HEK293T (cell line): ENCODE data around the gene COL10A1.

ENCODE experiments used
- CTCF ChIA-PET: fragments of 350-600 bp; formaldehyde crosslinking; extraction: SDS; loops from one replicate; lab custom pipeline; 2021; ENCODE audit warnings: antibody characterized with exemption, inconsistent platforms; lab: Yijun Ruan, JAX
- POLR2A ChIA-PET: fragments of 350-600 bp; formaldehyde crosslinking; extraction: SDS; loops from one replicate; lab custom pipeline; 2020; ENCODE audit warnings: antibody characterized with exemption, inconsistent platforms; lab: Yijun Ruan, JAX
- DNase-seq: peaks from one replicate; pipeline ENCODE4 v3.0.0; 2012; ENCODE audit warnings: mixed read lengths; ENCODE audit errors: extremely low spot score
- ARNT ChIP-seq: fragments of 450-650 bp; IDR thresholded peaks from 2 replicates; pipeline ENCODE4 v1.6.1; 2017; ENCODE audit warnings: mild to moderate bottlenecking
- BHLHE40 ChIP-seq: fragments of 450-650 bp; IDR thresholded peaks from 2 replicates; pipeline ENCODE4 v1.6.1; 2016; ENCODE audit warnings: mild to moderate bottlenecking, moderate library complexity, borderline replicate concordance
- CTBP1 ChIP-seq: fragments of 450-650 bp; IDR thresholded peaks from 2 replicates; pipeline ENCODE4 v1.6.1; 2016; ENCODE audit warnings: borderline replicate concordance
- ELF4 ChIP-seq: fragments of 450-650 bp; IDR thresholded peaks from 2 replicates; pipeline ENCODE4 v1.6.1; 2017; ENCODE audit warnings: antibody characterized with exemption
- FOXA1 ChIP-seq: fragments of 450-650 bp; IDR thresholded peaks from 2 replicates; pipeline ENCODE4 v1.6.1; 2016; ENCODE audit warnings: mild to moderate bottlenecking
- FOXK2 ChIP-seq: fragments of 450-650 bp; IDR thresholded peaks from 2 replicates; pipeline ENCODE4 v1.6.1; 2016; ENCODE audit warnings: mild to moderate bottlenecking
- FOXM1 ChIP-seq: fragments of 450-650 bp; IDR thresholded peaks from 2 replicates; pipeline ENCODE4 v1.6.1; 2017; ENCODE audit warnings: mild to moderate bottlenecking, borderline replicate concordance
- HDGF ChIP-seq: fragments of 450-650 bp; IDR thresholded peaks from 2 replicates; pipeline ENCODE4 v1.6.1; 2017; ENCODE audit warnings: antibody characterized with exemption, borderline replicate concordance
- L3MBTL2 ChIP-seq: fragments of 450-650 bp; conservative IDR thresholded peaks from 2 replicates; pipeline ENCODE4 v1.6.1; 2016; ENCODE audit warnings: mild to moderate bottlenecking
- LEF1 ChIP-seq: fragments of 450-650 bp; IDR thresholded peaks from 2 replicates; pipeline ENCODE4 v1.6.1; 2017; ENCODE audit warnings: mild to moderate bottlenecking, borderline replicate concordance
- NFRKB ChIP-seq: fragments of 450-650 bp; IDR thresholded peaks from 2 replicates; pipeline ENCODE4 v1.6.1; 2016; ENCODE audit warnings: mild to moderate bottlenecking, moderate library complexity
- SP1 ChIP-seq: fragments of 450-650 bp; IDR thresholded peaks from 2 replicates; pipeline ENCODE4 v1.6.1; 2017
- SUZ12 ChIP-seq: fragments of 450-650 bp; IDR thresholded peaks from 2 replicates; pipeline ENCODE4 v1.6.1; 2016; ENCODE audit warnings: mild to moderate bottlenecking
- TARDBP ChIP-seq: fragments of 450-650 bp; IDR thresholded peaks from 2 replicates; pipeline ENCODE4 v1.6.1; 2016
- ZNF384 ChIP-seq: fragments of 450-650 bp; IDR thresholded peaks from 2 replicates; pipeline ENCODE4 v1.6.1; 2016
- TF ChIP-seq, protein P1 (sequence below): fragments of 450-650 bp; IDR thresholded peaks from 2 replicates; pipeline ENCODE4 v1.6.1; 2016

The COL10A1 gene

DNA sequence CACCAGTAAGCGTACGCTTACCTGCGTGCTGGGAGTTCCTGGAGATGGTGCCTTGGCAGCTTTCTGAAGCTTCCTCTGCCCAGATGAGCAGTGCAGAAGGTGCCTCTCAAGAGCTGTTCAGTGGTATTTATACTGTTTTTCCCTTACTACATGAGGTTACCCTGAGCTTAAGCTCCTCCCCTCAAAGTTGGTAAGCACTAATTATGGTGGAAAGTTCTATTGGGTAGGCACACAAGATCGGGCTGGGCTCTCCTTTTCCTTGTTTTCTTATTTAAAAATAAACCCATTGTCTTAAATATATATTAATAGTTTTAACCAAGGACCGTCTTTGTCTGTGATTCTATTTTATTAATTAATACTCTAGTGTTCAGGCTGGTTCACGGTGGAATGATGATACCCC, at the start of gene COL10A1:
TSS of gene COL10A1 (minus strand) at position 101 of the 400 bp plus-strand sequence. CDS start 640 bp downstream, outside the sequence.
- DNase-seq, result no peak
- POLR2A ChIA-PET, result no interaction called here
- TF ChIP-seq, protein P1, sequence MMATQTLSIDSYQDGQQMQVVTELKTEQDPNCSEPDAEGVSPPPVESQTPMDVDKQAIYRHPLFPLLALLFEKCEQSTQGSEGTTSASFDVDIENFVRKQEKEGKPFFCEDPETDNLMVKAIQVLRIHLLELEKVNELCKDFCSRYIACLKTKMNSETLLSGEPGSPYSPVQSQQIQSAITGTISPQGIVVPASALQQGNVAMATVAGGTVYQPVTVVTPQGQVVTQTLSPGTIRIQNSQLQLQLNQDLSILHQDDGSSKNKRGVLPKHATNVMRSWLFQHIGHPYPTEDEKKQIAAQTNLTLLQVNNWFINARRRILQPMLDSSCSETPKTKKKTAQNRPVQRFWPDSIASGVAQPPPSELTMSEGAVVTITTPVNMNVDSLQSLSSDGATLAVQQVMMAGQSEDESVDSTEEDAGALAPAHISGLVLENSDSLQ, result no peak
- TF ChIP-seq ARNT (no peak), FOXA1 (no peak), LEF1 (no peak), BHLHE40 (no peak), FOXK2 (no peak), L3MBTL2 (no peak), HDGF (no peak), NFRKB (no peak), ZNF384 (no peak), SUZ12 (no peak), CTBP1 (no peak)
- CTCF ChIA-PET, result interaction anchor here (0.7 kb wide), 1 partner anchor 90 kb away, joined by 3 read pairs; no protein-coding TSS in a partner anchor

DNA sequence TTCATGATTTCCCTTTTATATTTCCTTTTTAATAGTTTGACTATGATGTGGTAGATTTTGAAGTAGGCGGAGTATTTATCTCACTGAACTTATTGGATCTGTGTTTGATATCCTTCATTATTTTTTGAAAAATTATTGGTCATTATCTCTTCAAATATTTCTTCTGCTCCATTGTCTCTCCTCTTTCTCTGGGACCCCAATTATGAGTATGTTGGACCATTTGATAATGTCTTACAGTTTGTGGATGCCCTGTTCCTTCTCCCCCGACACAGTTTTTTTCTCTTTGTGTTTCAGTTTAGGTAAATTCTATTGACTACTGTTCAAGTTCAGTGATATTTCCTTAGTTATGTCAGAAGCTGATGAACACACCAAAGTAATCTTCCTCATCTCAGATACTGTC, 49.4 kb upstream of the COL10A1 start:
- CTCF ChIA-PET, result no interaction called here
- no peak for DNase-seq
- POLR2A ChIA-PET, result no interaction called here
- TF ChIP-seq CTBP1 (no peak), SP1 (no peak)

DNA sequence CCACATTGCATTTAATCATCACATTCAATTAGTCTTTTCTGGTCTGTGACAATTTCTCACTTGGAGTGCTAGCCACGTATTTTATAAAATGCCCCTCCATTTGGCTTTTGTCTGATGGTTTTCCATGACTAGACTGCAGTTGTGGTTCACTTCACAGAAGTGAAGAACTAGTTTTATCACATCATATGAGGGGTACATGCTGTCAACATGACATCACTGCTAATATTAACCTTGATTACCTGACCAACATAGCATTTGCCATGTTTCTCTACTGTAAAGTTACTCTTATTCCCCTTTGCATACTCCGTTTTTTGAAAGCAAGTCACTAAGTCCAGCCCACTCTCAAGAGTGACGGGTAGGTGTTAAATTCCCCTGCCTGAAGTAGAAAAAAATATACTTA, 48.0 kb upstream of the COL10A1 start:
- TF ChIP-seq L3MBTL2, result no peak
- no peak for TF ChIP-seq FOXM1
- TF ChIP-seq CTBP1, result no peak
- no peak for TF ChIP-seq SP1
- no peak for TF ChIP-seq FOXK2
- POLR2A ChIA-PET, result no interaction called here
- CTCF ChIA-PET, result no interaction called here
- DNase-seq, result no peak

DNA sequence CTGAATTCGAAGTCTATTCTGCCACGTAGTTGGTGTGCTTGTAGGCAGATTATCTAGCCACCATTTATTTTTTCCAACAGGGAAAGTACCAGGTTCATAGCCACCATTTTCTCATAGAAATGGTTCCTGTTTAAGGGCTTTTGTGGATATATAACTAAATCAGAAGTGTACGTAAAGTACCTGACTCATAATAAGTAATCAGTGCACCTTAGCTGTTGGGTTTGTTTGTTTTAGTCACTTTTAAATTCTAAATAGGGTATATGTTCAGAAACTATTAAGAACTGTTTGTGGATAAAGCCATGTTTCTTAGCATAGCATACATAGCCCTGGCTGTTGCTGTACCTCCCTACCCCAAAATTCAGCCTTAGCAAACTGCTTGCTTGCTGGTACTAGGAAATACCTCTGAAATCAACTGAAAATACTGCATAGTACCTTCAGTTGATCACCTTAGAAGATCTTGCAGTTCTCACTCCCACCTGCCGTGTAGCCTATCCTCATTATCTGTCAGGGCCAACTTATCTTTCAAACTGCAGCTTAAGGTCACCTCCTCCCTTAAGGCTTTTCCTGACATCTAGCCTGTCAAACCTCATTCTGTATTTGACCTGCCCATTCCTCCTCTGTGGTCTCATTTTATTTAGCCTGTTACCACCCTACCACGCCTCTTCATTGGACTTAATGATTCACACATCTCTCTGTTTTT, 44.6 kb upstream of the COL10A1 start:
- ChIA-PET POLR2A (no interaction called here), CTCF (no interaction called here)
- no peak for DNase-seq
- TF ChIP-seq ZNF384 (no peak), BHLHE40 (no peak), TARDBP (no peak), LEF1 (no peak), NFRKB (no peak), CTBP1 (no peak), ELF4 (no peak), FOXK2 (no peak), FOXA1 (no peak), L3MBTL2 (no peak), ARNT (no peak), SUZ12 (no peak), FOXM1 (no peak), SP1 (no peak)
- TF ChIP-seq, protein P1, result no peak

DNA sequence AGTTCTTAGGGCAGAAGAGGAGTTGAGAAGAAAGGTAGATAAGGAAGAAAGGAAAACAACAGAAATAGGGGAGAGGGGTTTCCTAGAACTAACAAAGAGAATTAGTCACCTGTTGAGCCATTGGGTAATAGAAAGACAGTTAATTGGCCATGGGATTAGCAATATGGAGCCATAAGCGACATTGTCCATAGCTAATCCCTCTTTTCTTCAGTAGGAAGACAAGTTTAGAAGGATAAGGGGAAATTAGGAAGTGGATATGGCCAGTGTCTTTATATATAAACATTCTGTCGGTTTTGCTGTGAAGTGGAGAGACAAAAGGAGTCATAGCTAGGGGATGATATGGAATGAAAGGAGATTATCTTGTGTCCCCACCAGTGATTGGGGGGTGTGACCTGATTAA, 43.9 kb upstream of the COL10A1 start:
- ChIA-PET CTCF (no interaction called here), POLR2A (no interaction called here)
- TF ChIP-seq TARDBP (no peak), ZNF384 (no peak), ELF4 (no peak), CTBP1 (no peak), SUZ12 (no peak), L3MBTL2 (no peak), FOXM1 (no peak), NFRKB (no peak), FOXK2 (no peak)
- no peak for DNase-seq

DNA sequence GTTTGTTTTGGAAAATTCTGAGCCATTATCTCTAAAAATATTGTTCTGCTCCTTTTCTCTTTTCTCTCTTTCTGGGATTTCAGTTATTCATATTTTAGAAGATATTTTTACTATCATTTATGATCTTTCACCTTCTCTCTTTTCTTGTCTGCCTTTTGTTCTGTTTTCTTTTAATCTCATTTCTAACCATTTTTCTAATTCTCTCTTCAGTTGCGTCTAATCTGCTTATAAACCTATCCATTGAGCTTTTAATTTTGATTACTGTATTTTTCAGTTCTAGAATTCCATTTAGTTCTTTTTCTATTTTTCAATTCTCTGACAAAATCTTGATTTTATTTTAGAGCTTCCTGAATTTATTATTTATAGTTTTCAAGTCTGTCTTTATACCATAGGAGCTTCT, 42.2 kb upstream of the COL10A1 start:
- POLR2A ChIA-PET, result no interaction called here
- TF ChIP-seq TARDBP (no peak), FOXA1 (no peak), SP1 (no peak), ARNT (no peak), SUZ12 (no peak), ELF4 (no peak), LEF1 (no peak), L3MBTL2 (no peak)
- DNase-seq, result no peak
- CTCF ChIA-PET, result no interaction called here

DNA sequence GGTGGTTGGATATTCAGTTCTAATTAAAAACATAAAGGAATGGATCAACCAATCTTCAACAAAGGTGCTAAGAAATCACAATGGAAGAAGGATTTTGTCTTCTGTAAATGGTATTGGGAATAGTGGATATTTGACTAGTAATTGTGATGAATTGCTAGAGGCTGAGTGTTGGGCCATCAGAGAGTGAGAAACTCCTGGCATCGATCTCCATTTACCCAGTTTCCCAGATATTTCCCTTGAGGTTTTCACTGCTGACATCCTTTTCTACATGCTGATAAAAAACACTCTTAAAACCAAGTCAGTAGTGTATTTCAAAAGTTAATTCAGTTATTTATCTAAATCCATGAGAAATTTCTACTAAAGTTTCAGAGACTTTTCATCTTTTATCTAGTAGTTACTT, 40.4 kb upstream of the COL10A1 start:
- ChIA-PET POLR2A (no interaction called here), CTCF (no interaction called here)
- no peak for TF ChIP-seq SP1
- no peak for TF ChIP-seq NFRKB
- TF ChIP-seq BHLHE40, result no peak
- no peak for TF ChIP-seq ELF4
- TF ChIP-seq, protein P1, result no peak
- no peak for TF ChIP-seq CTBP1
- no peak for TF ChIP-seq LEF1
- no peak for TF ChIP-seq FOXA1
- TF ChIP-seq TARDBP, result no peak
- TF ChIP-seq FOXK2, result no peak
- no peak for TF ChIP-seq SUZ12
- no peak for TF ChIP-seq HDGF
- TF ChIP-seq ARNT, result no peak
- no peak for TF ChIP-seq FOXM1
- no peak for TF ChIP-seq L3MBTL2
- no peak for TF ChIP-seq ZNF384
- DNase-seq, result no peak
